ENCODE results near the gene SPSB4.
"Not testable (repeated sequence)": the region's sequence is repeated elsewhere in the genome, so short reads cannot be mapped to it uniquely, and the experiment has no call there.

Gene SPSB4

DNA sequence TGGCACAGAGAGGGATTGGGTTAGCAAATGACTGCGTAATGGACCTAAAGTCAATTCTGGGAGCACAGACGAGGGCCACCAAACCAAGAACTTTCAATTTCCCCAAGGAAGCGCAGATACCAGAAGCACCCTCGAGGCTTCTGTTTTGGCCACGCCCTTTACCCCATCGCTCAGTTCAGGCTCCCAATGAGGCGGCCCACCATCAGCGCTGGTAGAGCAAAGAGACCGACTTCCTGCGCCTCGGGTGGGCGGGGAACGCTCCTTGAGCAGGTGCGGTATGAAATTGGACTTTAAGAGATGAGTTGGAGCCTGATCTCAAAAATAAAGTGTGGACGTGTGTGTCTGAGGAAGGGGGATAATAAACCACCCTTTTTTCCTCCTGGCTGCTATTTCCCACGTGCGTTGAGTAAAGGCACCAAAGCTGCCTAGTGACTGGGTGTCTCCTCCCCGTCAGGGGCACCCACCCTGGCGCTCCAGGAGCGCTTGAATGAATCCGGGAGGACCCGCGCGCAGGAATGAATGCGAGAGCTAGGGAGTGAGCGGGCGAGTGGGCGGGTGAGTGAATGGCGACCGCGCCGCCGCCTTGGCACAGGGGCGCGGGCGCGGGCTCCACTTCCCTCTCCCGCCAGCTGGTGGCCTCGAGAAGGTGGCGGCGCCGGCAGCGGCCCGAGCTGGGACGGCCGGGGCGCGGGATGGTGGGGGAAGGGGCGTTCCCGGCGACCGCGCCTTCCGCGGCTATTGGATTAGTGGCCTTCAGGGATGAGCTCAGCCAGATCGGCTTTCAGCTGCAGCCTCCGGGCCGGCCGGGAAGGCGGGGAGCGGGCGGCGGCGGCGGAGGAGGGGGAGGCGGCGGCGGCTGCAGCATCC, at the start of gene SPSB4:
SPSB4 (plus strand) TSS at position 772 of the 867 bp plus-strand sequence. CDS start 14,758 bp downstream, outside the sequence.
- peak in 1 of 2 donors; percentile 8 for DNase-seq (ENCODE audit: low read depth in 2 of 2)

GRCh38 chr3:141006344-141006743, 44.8 kb upstream of the SPSB4 start:
- DNase-seq (ENCODE audit: low read depth in 2 of 2): no peak

DNA sequence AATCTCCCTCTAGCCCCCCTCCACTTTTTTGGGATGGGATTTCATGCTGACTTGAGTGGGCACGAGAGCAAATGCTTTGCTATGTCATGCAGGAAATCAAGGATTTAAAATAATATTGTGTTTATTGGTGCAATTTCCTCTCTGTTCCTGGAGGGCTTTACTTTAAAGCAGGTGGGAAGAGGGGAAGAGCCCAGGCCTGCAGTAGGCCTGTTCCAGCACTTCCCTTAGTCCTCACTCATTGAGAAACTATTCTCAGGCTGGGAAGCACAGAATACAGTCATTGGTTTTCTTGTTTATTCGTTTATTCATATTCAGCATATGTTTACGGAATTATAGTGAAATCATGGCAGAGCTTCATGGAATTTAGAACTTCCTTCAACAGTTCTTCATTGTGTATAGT, 41.7 kb upstream of the SPSB4 start:
- no peak for DNase-seq (ENCODE audit: low read depth in 2 of 2)

DNA sequence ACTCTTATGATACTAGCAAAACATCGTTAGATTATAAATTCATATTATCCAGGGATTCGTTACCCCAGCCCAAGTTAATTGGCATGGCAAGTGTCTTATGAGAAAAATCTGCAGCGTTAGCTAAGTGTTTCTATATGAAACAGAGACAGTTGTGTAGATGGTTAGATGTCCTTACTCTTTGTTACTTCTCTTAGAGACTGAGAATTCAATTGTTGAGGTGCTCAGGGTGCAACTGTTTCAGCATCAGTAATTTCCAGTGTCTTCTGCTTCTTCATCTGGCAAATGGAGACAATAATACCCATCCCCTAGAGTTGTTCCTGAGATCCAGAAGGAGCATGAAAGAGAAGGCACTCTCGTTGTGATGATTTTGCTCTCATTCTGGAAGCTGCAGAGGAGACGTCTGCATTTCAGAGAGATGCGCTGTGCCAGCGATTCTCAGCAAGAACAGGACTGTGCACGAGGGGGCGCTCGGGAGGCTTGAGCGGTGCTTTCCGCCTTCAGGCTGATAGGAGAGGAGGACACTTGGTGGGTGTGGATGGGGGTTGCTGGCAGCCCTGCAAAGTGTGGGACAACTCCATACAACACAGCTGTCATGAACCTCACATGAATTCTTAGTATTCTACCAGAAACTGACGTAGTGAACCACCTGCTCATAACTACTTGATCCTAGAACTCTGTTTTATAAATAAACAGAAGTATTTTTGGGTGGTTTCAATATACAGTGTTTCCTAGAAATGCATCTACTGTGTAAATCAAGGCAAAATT, 39.7 kb upstream of the SPSB4 start:
- DNase-seq (ENCODE audit: low read depth in 2 of 2): peak; percentile 71 to 81

DNA sequence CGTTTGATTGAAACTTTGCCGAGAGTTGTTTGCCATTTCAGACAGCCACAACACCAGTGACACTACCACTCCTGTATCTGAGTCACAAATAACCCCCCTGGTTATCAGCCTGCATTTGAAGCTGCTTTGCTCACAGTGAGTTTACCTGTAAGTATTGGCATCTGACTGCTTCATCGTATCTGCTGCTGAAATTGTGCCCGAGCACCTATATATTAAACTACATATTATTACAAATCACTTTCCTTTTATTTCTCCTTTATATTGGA, 39.2 kb upstream of the SPSB4 start:
- DNase-seq (ENCODE audit: low read depth in 2 of 2): no peak

DNA sequence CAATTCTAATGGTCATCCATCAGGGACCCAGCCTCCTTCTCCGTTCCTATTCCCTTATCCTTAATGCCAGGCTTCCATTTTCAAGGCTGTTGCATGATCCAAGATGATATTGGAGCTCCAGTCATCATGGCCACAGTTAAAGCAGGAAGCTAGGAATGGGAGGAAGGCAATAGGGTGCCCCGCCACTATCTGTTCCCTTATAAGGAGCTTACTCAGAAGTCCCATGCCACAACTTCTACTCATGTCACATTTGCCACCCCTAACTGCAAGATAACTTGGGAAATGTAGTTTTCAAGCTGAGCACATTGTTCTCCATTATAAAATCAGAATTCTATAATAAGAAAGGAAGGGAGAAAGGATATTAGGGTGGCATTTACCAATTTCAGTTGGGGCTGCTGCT, 38.6 kb upstream of the SPSB4 start:
- DNase-seq (ENCODE audit: low read depth in 2 of 2): no peak

DNA sequence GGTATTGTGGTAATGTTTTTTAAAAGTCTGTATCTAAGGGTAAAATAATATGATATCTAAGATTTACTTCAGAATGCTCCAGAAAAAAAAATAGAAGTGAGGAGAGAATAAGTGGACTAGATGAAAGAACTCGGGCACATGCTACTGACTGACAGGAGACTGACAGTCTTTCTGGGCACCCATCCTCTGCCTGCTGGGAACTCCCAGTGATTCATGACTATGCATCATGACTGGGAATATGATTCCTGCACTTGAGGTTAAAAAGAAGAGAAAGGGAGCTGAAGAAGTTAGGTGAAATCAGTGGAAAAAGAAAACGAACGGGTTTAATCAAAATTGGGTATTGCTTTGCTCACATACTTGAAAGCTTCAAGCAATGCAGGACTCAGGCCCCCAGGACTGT, 35.7 kb upstream of the SPSB4 start:
- no peak for DNase-seq (ENCODE audit: low read depth in 2 of 2)

GRCh38 chr3:141017366-141018322, 33.5 kb upstream of the SPSB4 start:
- DNase-seq (ENCODE audit: low read depth in 2 of 2): not testable (repeated sequence)

- DNase-seq (ENCODE audit: low read depth in 2 of 2): no peak
Observed at GRCh38 chr3:141019244-141019643, 31.9 kb upstream of the SPSB4 start.

DNA sequence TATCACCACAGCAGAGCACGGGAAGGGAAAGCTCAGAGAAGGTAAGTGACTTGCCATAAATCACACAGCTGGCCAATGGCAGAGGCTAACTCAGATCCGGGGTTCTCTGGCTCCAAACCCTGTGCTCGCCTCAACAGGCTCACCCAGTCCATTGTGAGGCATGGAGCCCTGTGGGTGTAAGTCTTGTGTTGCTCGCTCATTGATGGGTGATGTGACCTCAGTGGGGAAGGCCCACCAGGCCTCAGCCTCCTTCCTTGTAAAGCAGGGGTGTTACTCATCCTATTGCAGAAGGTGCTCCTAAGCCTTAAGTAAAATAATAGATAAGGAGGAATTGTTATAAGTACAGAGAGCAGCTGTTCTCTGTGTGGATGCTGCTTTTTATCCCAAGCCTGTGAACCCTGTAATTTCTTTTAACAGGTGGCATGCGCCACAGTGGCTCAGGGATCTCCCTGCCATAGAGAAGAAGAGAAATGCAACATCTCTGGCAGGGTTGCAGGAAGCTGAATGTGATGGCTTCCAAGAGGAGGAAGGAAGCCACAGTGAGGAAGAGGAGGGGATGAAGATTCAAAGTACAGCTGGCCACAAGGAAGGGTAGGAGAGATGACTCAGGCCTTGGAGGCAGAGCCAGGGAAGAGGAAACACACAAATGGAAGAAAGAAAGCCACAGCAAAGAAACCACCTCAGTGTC, 30.9 kb upstream of the SPSB4 start:
- DNase-seq (ENCODE audit: low read depth in 2 of 2): no peak

GRCh38 chr3:141021261-141021660, 29.9 kb upstream of the SPSB4 start:
- DNase-seq (ENCODE audit: low read depth in 2 of 2): no peak

DNA sequence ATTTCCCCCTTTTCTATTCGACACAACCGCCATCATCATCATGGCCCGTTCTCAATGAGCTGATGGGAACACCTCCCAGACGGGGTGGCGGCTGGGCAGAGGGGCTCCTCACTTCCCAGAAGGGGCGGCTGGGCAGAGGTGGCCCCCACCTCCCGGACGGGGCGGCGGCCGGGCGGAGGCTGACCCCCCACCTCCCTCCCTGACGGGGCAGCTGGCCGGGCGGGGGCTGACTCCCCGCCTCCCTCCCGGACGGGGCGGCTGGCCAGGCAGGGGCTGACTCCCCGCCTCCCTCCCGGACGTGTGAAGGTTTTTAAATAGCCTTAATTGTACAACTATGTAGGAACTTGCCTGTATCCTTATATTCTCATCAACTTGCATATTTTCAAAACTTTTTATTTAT, 20.9 kb upstream of the SPSB4 start:
- no peak for DNase-seq (ENCODE audit: low read depth in 2 of 2)

GRCh38 chr3:141039589-141039988, 11.6 kb upstream of the SPSB4 start:
- DNase-seq (ENCODE audit: low read depth in 2 of 2): no peak

- no peak for DNase-seq (ENCODE audit: low read depth in 2 of 2)
Observed at GRCh38 chr3:141044695-141045641, 6.2 kb upstream of the SPSB4 start.

DNA sequence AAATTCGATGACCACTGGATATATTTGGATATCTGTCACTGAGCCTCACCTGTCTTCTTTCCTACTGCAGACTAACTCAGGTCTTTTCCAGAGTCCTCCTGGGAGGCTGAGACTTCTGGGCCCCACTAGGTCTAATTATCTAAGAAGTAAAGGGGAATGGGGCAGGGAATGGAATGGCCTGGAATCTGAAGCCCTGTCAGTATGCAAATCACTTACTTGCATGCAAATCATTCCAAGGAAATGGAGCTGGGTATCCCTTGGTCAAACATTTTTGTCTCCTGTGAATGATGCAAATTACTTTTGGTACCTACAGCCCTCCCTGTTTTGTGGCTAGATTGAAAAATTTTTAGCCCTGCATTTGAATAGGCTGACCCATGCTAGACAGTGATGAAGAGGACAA, 5.3 kb upstream of the SPSB4 start:
- no peak for DNase-seq (ENCODE audit: low read depth in 2 of 2)

DNA sequence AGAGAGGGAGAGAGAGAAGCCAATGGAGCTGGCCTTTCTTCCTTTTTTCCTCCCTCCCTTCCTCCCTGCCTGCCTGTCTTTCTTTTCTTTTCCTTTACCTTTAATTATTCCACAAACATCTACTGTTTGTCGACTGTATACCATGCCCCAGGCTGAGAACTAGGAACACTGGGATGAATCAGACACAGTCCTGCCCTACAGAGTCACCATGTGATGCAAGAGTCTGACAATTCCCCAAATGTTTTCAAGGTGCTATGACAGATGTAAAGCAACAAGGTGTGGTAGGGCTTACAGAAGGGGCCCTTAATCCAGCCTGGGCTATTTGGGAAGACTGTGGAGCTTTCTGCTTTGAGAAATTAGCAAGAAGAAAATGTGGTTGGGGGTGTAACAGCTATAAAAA, 4.0 kb upstream of the SPSB4 start:
- no peak for DNase-seq (ENCODE audit: low read depth in 2 of 2)

DNA sequence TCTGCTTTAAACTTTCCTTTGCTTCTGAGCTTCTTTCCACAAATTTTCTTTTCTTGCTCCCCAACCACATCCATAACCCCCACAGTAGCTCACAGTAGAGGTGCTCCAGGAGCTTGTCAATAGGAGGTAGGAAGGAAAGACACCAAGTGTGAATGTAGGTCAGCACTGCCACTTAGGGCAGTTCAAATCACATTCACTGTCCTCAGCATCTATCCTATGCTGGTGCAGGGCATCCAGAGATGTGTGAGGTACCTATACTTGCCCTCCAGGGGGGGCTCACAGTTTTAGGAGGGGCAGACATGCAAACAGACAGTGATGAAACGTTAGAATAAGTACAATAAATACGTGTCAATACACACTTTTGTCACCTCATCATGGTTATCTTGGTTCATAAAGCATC, 1.5 kb upstream of the SPSB4 start:
- DNase-seq (ENCODE audit: low read depth in 2 of 2): no peak

GRCh38 chr3:141051443-141052200, 475 bp downstream of the SPSB4 start:
- no peak for DNase-seq (ENCODE audit: low read depth in 2 of 2)

DNA sequence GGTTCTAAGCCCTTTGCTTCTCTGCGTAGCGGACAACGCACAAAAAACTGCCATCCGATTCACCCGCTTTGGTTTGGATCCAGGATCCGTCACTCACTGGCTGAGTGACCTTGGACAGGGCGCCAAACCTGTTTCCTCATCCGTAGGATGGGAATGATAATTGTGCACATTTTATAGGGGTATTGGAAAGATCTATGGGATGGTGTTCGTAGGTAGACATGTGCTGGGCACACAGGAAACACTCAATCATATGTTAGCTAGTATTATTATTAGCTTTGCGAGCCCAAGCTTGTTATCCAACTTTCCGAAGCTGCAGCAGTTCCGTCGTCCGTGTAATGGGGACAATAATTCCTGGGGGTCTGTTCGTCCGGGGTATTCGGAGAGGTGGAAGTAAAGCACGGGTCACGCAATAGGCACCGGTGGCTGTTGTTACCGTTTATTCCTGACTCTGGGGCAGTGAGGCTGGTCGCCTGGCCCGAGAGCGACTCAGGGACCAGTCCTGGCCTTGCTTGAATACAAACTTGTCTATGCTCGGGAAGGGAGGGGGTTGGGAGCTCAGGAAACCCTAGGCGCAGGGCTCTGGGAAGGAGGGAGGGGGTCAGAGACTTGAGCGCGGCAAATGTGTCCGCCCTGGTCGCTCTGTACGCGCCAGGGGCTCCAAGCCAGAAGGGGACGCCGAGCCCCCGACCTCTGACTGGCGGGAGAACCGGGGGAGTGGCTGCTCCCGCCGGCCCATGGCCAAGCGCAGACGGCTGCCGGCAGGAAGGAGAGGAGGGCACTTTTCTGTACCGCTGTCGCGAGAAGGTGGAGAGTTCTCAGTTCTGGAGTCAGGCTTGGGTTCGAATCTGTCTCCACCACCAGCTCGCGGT, 1.3 kb downstream of the SPSB4 start:
- no peak for DNase-seq (ENCODE audit: low read depth in 2 of 2)

Measured in stimulated activated CD8-positive, alpha-beta memory T cell treated with anti-CD3 and anti-CD28 coated beads, Interleukin-2, amount 100 ng/mL, for 48 hours (primary cell).